ENCODE measurements around the gene NPAT.

DNA sequence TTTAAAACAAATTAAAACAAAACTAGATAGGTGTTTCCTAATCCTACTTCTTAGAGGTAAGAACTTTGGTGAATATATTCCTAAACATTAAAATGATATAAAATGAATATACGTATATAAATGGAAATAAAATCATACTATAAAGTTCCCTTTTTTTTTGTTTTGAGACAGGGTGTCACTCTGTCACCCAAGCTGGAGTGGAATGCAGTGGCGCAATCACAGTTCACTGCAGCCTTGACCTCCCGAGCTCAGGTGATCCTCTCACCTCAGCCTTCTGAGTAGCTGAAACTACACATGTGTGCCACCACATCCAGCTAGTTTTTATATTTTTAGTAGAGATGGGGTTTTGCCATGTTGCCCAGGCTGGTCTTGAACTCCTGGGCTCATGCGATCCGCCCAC, 44.9 kb downstream of the NPAT start:
- TF ChIP-seq, protein P1, sequence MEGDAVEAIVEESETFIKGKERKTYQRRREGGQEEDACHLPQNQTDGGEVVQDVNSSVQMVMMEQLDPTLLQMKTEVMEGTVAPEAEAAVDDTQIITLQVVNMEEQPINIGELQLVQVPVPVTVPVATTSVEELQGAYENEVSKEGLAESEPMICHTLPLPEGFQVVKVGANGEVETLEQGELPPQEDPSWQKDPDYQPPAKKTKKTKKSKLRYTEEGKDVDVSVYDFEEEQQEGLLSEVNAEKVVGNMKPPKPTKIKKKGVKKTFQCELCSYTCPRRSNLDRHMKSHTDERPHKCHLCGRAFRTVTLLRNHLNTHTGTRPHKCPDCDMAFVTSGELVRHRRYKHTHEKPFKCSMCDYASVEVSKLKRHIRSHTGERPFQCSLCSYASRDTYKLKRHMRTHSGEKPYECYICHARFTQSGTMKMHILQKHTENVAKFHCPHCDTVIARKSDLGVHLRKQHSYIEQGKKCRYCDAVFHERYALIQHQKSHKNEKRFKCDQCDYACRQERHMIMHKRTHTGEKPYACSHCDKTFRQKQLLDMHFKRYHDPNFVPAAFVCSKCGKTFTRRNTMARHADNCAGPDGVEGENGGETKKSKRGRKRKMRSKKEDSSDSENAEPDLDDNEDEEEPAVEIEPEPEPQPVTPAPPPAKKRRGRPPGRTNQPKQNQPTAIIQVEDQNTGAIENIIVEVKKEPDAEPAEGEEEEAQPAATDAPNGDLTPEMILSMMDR (IDR thresholded peaks at IDR 0.05): no peak
- no peak for TF ChIP-seq POLR2A (IDR thresholded peaks at IDR 0.05)

Data from breast epithelium (tissue), 3 donors.